GM12891 (cell line): ENCODE results near the gene PGM2.

ENCODE experiments used
- POLR2A ChIP-seq: IDR thresholded peaks from 2 replicates; pipeline ENCODE4 v1.6.1; 2011; ENCODE audit warnings: low read depth, low read length, control low read depth
- POLR2AphosphoS5 ChIP-seq: IDR thresholded peaks from 2 replicates; pipeline ENCODE4 v1.6.1; 2011; ENCODE audit warnings: low read depth, low read length, control low read depth

GRCh38 chr4:37827030-37827685, 672 bp downstream of the PGM2 start:
- TF ChIP-seq POLR2A (no peak), POLR2AphosphoS5 (no peak)
